Stimulated activated CD4-positive, alpha-beta T cell treated with anti-CD3 and anti-CD28 coated beads, TNF-alpha, amount 100 ng/mL, for 24 hours (primary cell): ENCODE results near the gene CDK8.
"Not testable (repeated sequence)": the region's sequence is repeated elsewhere in the genome, so short reads cannot be mapped to it uniquely, and the experiment has no call there.

ENCODE experiments used
- DNase-seq, 3 experiments: peaks; one replicate each; pipeline ENCODE4 v3.0.0-alpha.2; 2020; ENCODE audit warnings: low read depth in 3 of 3

The CDK8 gene

GRCh38 chr13:26253787-26254582 is at the start of gene CDK8:
TSS of gene CDK8 (plus strand) at chr13:26254129. CDS start at chr13:26254642, 513 bp downstream.
- peak; percentile 72 to 84 (median 78) for DNase-seq

- DNase-seq: no peak
Measured at GRCh38 chr13:26208287-26208686, 45.6 kb upstream of the CDK8 start.

- no peak for DNase-seq
Measured at GRCh38 chr13:26213345-26213744, 40.6 kb upstream of the CDK8 start.

- DNase-seq: no peak
Measured at GRCh38 chr13:26213982-26214381, 39.9 kb upstream of the CDK8 start.

GRCh38 chr13:26216042-26216441 is 37.9 kb upstream of the CDK8 start:
- no peak for DNase-seq

GRCh38 chr13:26219726-26220125 is 34.2 kb upstream of the CDK8 start:
- no peak for DNase-seq

GRCh38 chr13:26220575-26220974 is 33.4 kb upstream of the CDK8 start:
- no peak for DNase-seq

GRCh38 chr13:26221399-26221720 is 32.6 kb upstream of the CDK8 start:
- no peak for DNase-seq

- DNase-seq: peak; percentile 70 to 77 (median 75)
Measured at GRCh38 chr13:26221721-26222519, 32.0 kb upstream of the CDK8 start, which contains the start of gene RNF6. TSS of gene RNF6 (minus strand) at chr13:26222314. CDS start at chr13:26219649, 2,665 bp downstream.

GRCh38 chr13:26222520-26223046 is 31.3 kb upstream of the CDK8 start:
- no peak for DNase-seq

- no peak for DNase-seq
Measured at GRCh38 chr13:26225896-26226617, 27.9 kb upstream of the CDK8 start.

- no peak for DNase-seq
Measured at GRCh38 chr13:26227166-26227971, 26.6 kb upstream of the CDK8 start.

- DNase-seq: no peak
Measured at GRCh38 chr13:26228096-26228495, 25.8 kb upstream of the CDK8 start.

- DNase-seq: no peak
Measured at GRCh38 chr13:26229080-26229615, 24.8 kb upstream of the CDK8 start.

GRCh38 chr13:26230703-26231102 is 23.2 kb upstream of the CDK8 start:
- no peak for DNase-seq

GRCh38 chr13:26236296-26236695 is 17.6 kb upstream of the CDK8 start:
- no peak for DNase-seq

GRCh38 chr13:26246154-26246553 is 7.8 kb upstream of the CDK8 start:
- DNase-seq: no peak

- no peak for DNase-seq
Measured at GRCh38 chr13:26247011-26247410, 6.9 kb upstream of the CDK8 start.

GRCh38 chr13:26247608-26248007 is 6.3 kb upstream of the CDK8 start:
- no peak for DNase-seq

- DNase-seq: no peak
Measured at GRCh38 chr13:26249551-26249950, 4.4 kb upstream of the CDK8 start.

GRCh38 chr13:26252006-26252405 is 1.9 kb upstream of the CDK8 start:
- DNase-seq: not testable (repeated sequence)
